ENCODE results near the gene KRT12.

DNA sequence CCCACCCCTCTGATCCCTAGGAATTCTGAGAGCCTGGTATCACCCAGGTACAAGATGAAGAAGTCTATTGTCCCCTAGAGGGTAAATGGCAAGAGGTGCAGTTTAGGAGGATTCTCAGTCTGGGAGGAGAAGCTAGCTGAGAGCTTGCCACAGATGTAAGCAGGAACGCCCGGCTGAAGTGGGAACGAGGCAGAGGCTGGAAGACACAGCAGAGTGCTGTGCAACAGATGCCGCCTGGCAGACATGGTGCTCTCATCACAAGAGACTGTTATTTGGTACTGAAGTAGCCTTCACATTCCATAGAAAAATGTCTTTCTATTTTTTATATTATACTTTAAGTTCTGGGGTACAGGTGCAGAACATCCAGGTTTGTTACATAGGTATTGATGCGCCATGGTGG, 38.3 kb upstream of the KRT12 start:
- TF ChIP-seq GABPA (IDR thresholded peaks at IDR 0.05; ENCODE audit: low read depth) (no peak), RAD21 (IDR thresholded peaks at IDR 0.05; ENCODE audit: low read length) (no peak), CHD2 (IDR thresholded peaks at IDR 0.05; ENCODE audit: low read length, partially characterized antibody) (no peak)
- TF ChIP-seq, protein P1, sequence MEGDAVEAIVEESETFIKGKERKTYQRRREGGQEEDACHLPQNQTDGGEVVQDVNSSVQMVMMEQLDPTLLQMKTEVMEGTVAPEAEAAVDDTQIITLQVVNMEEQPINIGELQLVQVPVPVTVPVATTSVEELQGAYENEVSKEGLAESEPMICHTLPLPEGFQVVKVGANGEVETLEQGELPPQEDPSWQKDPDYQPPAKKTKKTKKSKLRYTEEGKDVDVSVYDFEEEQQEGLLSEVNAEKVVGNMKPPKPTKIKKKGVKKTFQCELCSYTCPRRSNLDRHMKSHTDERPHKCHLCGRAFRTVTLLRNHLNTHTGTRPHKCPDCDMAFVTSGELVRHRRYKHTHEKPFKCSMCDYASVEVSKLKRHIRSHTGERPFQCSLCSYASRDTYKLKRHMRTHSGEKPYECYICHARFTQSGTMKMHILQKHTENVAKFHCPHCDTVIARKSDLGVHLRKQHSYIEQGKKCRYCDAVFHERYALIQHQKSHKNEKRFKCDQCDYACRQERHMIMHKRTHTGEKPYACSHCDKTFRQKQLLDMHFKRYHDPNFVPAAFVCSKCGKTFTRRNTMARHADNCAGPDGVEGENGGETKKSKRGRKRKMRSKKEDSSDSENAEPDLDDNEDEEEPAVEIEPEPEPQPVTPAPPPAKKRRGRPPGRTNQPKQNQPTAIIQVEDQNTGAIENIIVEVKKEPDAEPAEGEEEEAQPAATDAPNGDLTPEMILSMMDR (IDR thresholded peaks at IDR 0.05), result no peak

All from SK-N-SH (cell line).